ENCODE results near the gene MAML3. TPM values are rescaled to one million over a fixed set of nuclear protein-coding genes. Genes with fewer than 3 reads are reported as not detected.

MAML3 gene
- total and polyA plus RNA-seq, 10 donors = 0.63 to 18.4 (median 12.7) TPM

DNA sequence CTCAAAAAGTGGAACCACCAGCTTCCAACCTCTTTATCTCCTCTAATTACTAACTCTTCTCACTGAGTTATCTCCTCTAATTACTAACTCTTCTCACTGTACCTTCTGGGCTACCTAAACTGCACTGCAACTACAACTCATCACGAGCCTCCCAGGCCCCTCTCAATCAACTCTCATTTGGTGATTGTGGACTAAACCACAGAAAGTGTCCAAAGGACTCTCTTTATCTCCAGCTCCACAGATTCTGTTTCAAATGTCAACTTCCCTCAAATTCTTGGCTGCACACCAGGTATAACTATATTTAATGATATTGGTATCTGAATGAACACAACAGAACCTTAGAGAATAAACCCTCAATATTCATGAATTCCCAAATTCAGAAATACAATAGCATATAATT lies 182.9 kb downstream of the MAML3 start:
- Histone ChIP-seq H3K4me1 (peaks cover 10 to 64% (median 25%) of the 10 kb centered on the region in 6 donors), H3K36me3 (no peaks in the 10 kb centered on the region), H3K4me3 (no peak overlapping the region), H3K27me3 (replicated peaks in 1 of 7) (no peaks in the 10 kb centered on the region), H3K9me3 (no peaks in the 10 kb centered on the region), H3K27ac (no peak overlapping the region)
- 38 to 59% (median 50%) methylated on average over 1 of the region's 1 CpG for WGBS, 5 donors
- TF ChIP-seq, protein P1, sequence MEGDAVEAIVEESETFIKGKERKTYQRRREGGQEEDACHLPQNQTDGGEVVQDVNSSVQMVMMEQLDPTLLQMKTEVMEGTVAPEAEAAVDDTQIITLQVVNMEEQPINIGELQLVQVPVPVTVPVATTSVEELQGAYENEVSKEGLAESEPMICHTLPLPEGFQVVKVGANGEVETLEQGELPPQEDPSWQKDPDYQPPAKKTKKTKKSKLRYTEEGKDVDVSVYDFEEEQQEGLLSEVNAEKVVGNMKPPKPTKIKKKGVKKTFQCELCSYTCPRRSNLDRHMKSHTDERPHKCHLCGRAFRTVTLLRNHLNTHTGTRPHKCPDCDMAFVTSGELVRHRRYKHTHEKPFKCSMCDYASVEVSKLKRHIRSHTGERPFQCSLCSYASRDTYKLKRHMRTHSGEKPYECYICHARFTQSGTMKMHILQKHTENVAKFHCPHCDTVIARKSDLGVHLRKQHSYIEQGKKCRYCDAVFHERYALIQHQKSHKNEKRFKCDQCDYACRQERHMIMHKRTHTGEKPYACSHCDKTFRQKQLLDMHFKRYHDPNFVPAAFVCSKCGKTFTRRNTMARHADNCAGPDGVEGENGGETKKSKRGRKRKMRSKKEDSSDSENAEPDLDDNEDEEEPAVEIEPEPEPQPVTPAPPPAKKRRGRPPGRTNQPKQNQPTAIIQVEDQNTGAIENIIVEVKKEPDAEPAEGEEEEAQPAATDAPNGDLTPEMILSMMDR (IDR thresholded peaks at IDR 0.05 in 8 of 11, conservative IDR thresholded peaks at IDR 0.05 in 3 of 11) = no peak
- TF ChIP-seq POLR2AphosphoS5 (IDR thresholded peaks at IDR 0.05) (no peak), POLR2A (IDR thresholded peaks at IDR 0.05) (no peak)
- DNase-seq = no peak
- intact Hi-C loops (cut with DNase I; ENCODE audit: low total_unique reads) = no loop called here

DNA sequence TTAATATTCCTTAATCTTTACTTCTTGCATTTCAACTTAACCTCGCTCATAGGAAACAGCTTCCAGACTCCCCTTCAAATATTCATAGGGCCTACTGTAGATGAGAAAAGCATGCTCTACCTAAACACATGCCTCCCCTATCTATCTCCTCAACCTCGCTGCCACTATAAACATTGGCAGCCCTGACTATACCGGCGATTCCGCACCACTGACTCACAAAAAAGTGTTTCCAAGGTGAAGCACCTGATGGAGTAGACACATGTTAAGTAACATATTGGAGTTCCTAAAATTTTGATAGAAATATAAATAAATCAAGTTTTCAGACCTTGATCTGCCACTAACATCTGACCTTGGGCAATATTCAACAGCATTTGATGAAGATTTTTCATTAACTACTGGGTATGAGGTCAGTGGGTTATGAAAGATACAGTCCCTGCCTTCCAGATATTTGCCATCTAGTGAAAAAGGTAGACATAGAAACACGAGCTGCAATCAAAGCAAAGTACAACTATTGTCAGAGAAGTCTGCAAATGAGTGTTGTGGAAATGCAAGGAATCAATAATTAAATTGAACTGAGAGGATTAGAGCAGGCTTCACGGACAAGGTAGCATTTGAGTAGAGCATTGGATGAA lies 184.2 kb downstream of the MAML3 start:
- no peak overlapping the region for H3K27ac ChIP-seq
- no peak for DNase-seq
- peaks cover 3 to 63% (median 20%) of the 10 kb centered on the region in 6 donors for H3K4me1 ChIP-seq
- TF ChIP-seq POLR2AphosphoS5 (IDR thresholded peaks at IDR 0.05) (no peak), POLR2A (IDR thresholded peaks at IDR 0.05) (no peak)
- TF ChIP-seq, protein P1 (IDR thresholded peaks at IDR 0.05 in 8 of 11, conservative IDR thresholded peaks at IDR 0.05 in 3 of 11) = no peak
- H3K4me3 ChIP-seq = no peak overlapping the region
- no peaks in the 10 kb centered on the region for H3K9me3 ChIP-seq
- H3K36me3 ChIP-seq = no peaks in the 10 kb centered on the region
- 75 to 91% (median 89%) methylated on average over 7 of the region's 7 CpGs for WGBS, 5 donors
- intact Hi-C loops (cut with DNase I; ENCODE audit: low total_unique reads) = no loop called here
- H3K27me3 ChIP-seq (replicated peaks in 1 of 7) = no peaks in the 10 kb centered on the region

DNA sequence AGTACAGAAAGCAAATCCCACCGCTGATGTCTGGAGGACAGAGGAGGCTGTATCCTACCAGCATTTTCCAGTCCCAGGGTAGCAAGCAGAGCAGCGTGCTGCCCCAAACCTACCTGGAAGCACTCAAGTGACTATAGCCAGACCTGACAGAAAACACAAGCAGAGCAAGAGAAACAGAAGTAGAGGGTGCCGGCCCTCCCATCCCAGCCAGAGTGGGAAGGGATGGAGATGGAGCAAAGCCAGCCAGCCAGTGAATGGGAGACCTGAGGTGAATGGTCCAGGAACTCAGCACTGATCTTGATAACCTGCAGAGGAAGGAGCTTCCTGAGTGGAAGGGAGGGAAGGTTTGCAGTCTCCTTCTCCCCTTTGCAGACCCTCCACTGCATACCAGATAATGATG lies 185.2 kb downstream of the MAML3 start:
- H3K4me1 ChIP-seq = peaks cover 4 to 62% (median 21%) of the 10 kb centered on the region in 6 donors
- no peak for TF ChIP-seq POLR2AphosphoS5 (IDR thresholded peaks at IDR 0.05)
- TF ChIP-seq, protein P1 (IDR thresholded peaks at IDR 0.05 in 8 of 11, conservative IDR thresholded peaks at IDR 0.05 in 3 of 11) = no peak
- TF ChIP-seq POLR2A (IDR thresholded peaks at IDR 0.05) = no peak
- no peaks in the 10 kb centered on the region for H3K36me3 ChIP-seq
- WGBS, 5 donors = 68 to 88% (median 77%) methylated on average over 3 of the region's 3 CpGs
- no peaks in the 10 kb centered on the region for H3K27me3 ChIP-seq (replicated peaks in 1 of 7)
- H3K27ac ChIP-seq = peak overlapping the region in 1 of 8 donors; percentile 53
- intact Hi-C loops (cut with DNase I; ENCODE audit: low total_unique reads) = no loop called here
- no peak overlapping the region for H3K4me3 ChIP-seq
- no peak for DNase-seq
- H3K9me3 ChIP-seq = no peaks in the 10 kb centered on the region

DNA sequence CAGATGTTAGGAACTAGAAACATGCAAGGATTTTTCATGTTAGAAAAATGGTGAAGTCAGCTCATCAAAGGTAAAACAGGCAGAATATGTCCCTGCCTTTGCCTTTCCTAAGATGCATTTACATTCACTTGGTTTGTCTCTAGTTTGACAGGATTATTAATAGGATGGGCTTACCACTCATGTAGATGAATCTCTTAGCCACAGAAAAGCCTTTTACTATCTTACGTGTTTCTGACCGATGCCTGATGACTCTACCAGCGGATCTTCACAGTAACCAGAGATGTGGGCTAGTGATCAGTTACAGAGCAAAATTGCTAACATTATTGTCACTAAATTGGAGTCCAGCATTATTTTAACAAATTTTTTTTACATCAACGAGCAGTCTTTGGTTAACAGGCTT lies 187.6 kb downstream of the MAML3 start:
- Histone ChIP-seq H3K27ac (peak overlapping the region in 2 of 8 donors; percentile 53 to 55), H3K27me3 (replicated peaks in 1 of 7) (no peaks in the 10 kb centered on the region), H3K4me1 (peaks cover 4 to 57% (median 21%) of the 10 kb centered on the region in 6 donors), H3K4me3 (no peak overlapping the region), H3K9me3 (no peaks in the 10 kb centered on the region), H3K36me3 (no peaks in the 10 kb centered on the region)
- TF ChIP-seq, protein P1 (IDR thresholded peaks at IDR 0.05 in 8 of 11, conservative IDR thresholded peaks at IDR 0.05 in 3 of 11) = no peak
- no peak for DNase-seq
- intact Hi-C loops (cut with DNase I; ENCODE audit: low total_unique reads) = no loop called here
- WGBS, 5 donors = 81 to 89% (median 88%) methylated on average over 4 of the region's 4 CpGs

All from spleen (tissue), 11 donors.